Stimulated activated naive CD8-positive, alpha-beta T cell treated with anti-CD3 and anti-CD28 coated beads, Interleukin-15, Interleukin-2, amounts not matched to agents 100 ng/mL and 50 ng/mL, for 24 hours (primary cell): ENCODE measurements around the gene RASSF9.

ENCODE experiments used
- H3K27ac Mint-ChIP-seq: one replicate; pipeline ENCODE4 v1.8.0; 2021; ENCODE audit warnings: mild to moderate bottlenecking, mixed read lengths
- H3K27me3 Mint-ChIP-seq: one replicate; pipeline ENCODE4 v1.8.0; 2021; ENCODE audit warnings: mixed read lengths
- H3K36me3 Mint-ChIP-seq: one replicate; pipeline ENCODE4 v1.8.0; 2021; ENCODE audit warnings: low read depth, mixed read lengths
- H3K4me1 Mint-ChIP-seq: one replicate; pipeline ENCODE4 v1.8.0; 2021; ENCODE audit warnings: low read depth, mixed read lengths
- H3K4me3 Mint-ChIP-seq: one replicate; pipeline ENCODE4 v1.8.0; 2021; ENCODE audit warnings: mild to moderate bottlenecking, mixed read lengths
- H3K9me3 Mint-ChIP-seq: one replicate; pipeline ENCODE4 v1.8.0; 2021; ENCODE audit warnings: mixed read lengths

Gene RASSF9

DNA sequence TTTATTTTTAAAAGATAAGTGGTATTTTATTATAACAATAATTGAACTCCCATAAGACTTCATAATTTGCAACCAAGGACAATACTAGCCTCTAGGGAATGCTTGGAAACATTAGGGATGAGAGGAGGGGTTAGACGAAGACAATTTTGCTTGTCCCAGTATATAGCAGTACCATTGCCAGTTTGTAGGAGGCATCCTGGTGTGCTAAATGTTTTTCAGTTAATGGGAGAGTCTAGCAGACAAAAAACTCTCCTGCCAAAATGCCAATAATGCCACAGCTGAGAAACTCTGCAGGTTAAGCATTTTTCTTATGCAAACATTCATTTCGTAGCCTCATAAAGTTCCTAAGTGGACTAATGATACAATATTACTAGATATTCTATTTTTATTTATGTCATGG is 38.1 kb downstream of the RASSF9 start:
- no peak overlapping the region for H3K4me3 Mint-ChIP-seq
- H3K27ac Mint-ChIP-seq = no peak overlapping the region
- H3K9me3 Mint-ChIP-seq = no peaks in the 10 kb centered on the region
- no peaks in the 10 kb centered on the region for H3K27me3 Mint-ChIP-seq
- H3K36me3 Mint-ChIP-seq = no peaks in the 10 kb centered on the region
- no peaks in the 10 kb centered on the region for H3K4me1 Mint-ChIP-seq

DNA sequence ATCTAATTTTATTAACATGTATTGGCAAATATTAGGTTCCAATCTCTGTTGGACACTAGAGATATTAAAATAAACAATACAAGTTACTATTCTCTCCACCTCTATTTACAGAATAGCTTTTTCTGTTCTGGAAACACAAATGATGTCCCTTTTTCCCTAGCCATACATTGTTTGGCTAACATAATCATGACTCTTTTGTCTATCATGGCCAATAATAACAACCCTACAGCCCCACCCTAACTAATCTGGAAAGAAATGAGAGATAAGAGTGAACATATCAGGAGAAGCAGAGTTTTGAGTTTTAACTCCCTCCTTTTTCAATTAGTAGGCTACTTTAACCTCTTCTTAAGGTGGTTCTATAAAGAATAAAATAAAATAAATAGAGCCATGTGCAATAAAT is 40.2 kb downstream of the RASSF9 start:
- no peaks in the 10 kb centered on the region for H3K4me1 Mint-ChIP-seq

DNA sequence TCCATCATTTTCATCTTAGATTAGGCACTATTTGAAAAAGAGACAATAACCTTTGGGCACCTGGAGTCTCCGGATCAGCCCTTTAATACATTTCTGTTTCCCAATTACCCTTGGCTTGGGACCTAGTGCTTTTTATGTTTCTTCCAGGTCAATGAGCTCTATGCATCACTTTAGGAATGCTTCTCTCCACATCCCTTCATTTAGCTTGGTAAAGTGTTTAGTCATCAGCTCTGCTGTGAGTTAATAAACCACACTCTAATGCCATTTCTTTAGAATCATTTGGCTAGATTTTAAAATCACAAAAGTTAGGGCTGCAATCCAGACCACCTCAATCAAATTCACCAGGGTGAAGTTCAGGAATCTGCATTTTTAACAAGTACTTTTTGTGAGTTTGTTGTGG is 41.7 kb downstream of the RASSF9 start:
- Mint-ChIP-seq H3K27me3 (no peaks in the 10 kb centered on the region), H3K9me3 (no peaks in the 10 kb centered on the region), H3K27ac (no peak overlapping the region), H3K36me3 (no peaks in the 10 kb centered on the region), H3K4me3 (no peak overlapping the region), H3K4me1 (no peaks in the 10 kb centered on the region)

More for the DNA sequence above, 40.2 kb downstream of the RASSF9 start:
- H3K9me3 Mint-ChIP-seq = no peaks in the 10 kb centered on the region
- H3K36me3 Mint-ChIP-seq = no peaks in the 10 kb centered on the region
- H3K4me3 Mint-ChIP-seq = no peak overlapping the region
- no peak overlapping the region for H3K27ac Mint-ChIP-seq
- no peaks in the 10 kb centered on the region for H3K27me3 Mint-ChIP-seq

DNA sequence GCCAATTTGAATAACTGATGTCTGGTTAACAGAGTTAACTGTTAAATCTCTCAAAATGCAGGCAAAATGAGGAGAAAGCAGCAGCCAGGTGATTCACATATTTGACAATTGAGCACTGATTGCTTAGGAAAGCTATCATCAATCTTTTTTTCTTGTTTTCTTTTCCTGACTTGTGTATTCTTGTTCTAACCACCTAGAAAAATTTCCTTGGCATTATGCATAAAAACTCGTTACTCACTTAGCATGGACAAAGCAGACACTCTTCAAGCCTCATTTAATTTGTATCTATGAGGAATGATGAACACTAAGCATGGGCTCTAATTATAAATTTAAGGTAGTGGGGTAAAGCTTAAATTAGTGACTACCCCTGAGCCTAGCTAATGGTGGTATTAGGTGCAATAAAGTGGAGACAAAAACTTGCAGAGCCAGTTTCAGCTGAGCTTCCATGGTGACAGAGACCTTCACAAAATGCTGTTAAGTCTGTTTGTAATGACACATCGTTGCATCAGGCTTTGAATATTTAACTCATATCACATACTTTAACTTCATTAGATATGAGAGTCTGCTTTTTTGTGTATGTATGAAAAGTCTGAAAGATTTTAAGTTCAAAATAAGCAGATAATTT is 52.0 kb downstream of the RASSF9 start:
- no peak overlapping the region for H3K4me3 Mint-ChIP-seq
- no peak overlapping the region for H3K27ac Mint-ChIP-seq
- no peaks in the 10 kb centered on the region for H3K4me1 Mint-ChIP-seq
- H3K9me3 Mint-ChIP-seq = peaks cover 3% of the 10 kb centered on the region
- H3K36me3 Mint-ChIP-seq = no peaks in the 10 kb centered on the region
- H3K27me3 Mint-ChIP-seq = no peaks in the 10 kb centered on the region

DNA sequence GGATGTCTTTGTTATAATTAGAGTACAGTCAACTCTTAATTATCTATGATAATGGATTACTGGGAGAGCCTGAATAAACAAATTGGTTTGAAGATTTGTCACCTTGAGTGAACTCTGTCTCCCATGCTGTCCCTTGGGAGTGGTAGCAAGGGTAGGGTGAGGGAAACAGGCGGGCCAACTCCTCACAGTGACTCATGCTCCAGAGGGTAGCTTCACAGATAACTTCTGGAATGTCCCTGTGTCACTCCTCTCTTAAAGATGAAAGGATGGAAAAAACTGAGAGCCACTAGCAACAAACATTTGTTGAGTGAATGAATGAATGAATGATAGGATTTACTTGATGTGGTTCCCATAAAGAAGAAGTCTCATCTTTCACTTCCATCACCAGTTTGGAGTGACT is 53.5 kb downstream of the RASSF9 start:
- no peaks in the 10 kb centered on the region for H3K27me3 Mint-ChIP-seq
- H3K27ac Mint-ChIP-seq = no peak overlapping the region
- no peaks in the 10 kb centered on the region for H3K4me1 Mint-ChIP-seq
- H3K9me3 Mint-ChIP-seq = no peaks in the 10 kb centered on the region
- no peak overlapping the region for H3K4me3 Mint-ChIP-seq
- no peaks in the 10 kb centered on the region for H3K36me3 Mint-ChIP-seq

DNA sequence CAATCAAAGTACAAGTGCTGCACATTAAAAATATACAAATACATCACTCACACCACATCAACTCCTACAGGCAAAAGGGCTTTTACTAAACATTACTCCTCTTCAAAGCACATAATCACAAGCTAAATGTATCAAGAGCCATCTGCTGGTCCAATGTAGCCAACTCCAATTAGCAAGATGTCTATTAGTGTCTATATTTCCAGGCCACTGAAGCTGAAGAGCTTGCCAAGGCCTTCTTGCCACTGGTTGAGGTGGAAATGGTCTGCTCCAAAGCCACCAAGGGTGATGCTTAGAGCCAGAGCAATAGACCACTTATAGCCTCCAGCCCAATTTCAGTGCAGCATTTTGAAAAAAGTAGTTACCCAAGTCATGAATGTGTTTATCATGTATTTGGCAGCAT is 54.4 kb downstream of the RASSF9 start:
- no peaks in the 10 kb centered on the region for H3K27me3 Mint-ChIP-seq
- H3K36me3 Mint-ChIP-seq = no peaks in the 10 kb centered on the region

DNA sequence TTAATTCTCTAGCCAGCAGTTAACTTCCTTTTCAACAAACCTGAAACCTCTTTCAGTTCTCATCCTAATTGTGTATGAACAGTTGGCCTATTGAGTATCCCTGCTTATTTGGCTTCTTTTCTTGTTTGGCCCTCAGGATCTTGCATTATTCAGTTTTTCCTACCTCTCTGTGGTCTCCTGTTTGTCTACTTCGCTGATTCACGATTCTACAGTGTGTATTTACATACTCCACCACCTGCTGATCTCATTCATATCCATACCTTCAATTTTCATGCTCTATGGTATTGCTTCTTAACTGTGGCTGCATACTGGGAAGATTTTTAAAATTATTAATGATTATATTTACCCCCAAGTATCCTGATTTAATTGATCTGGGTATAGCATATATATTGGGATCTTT is 56.4 kb downstream of the RASSF9 start:
- Mint-ChIP-seq H3K27ac (no peak overlapping the region), H3K4me1 (no peaks in the 10 kb centered on the region), H3K27me3 (no peaks in the 10 kb centered on the region), H3K4me3 (no peak overlapping the region), H3K9me3 (peaks cover 3% of the 10 kb centered on the region), H3K36me3 (no peaks in the 10 kb centered on the region)

More for the DNA sequence above, 54.4 kb downstream of the RASSF9 start:
- Mint-ChIP-seq H3K27ac (no peak overlapping the region), H3K4me1 (no peaks in the 10 kb centered on the region), H3K4me3 (no peak overlapping the region), H3K9me3 (no peaks in the 10 kb centered on the region)

DNA sequence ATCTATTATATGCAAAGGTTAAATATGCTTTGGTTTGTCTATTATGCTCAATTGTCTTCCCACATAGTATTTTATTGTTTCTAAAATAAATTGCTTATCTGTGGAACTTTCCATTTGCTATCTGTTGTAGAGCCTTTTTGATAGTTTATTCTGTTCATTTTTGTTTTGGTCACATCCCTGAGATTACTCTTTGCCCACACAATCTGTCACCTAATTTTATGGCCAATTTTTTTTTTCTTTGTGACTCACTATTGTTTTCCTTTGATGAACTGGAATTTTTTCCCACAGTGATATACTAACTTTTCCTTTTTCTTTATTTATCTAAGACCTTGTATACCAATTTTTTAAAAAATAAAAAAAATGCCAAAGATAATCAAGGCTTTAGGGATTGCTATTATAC is 61.1 kb downstream of the RASSF9 start:
- Mint-ChIP-seq H3K4me1 (no peaks in the 10 kb centered on the region), H3K27ac (no peak overlapping the region), H3K27me3 (no peaks in the 10 kb centered on the region), H3K4me3 (no peak overlapping the region), H3K36me3 (no peaks in the 10 kb centered on the region), H3K9me3 (peaks cover 10% of the 10 kb centered on the region)

DNA sequence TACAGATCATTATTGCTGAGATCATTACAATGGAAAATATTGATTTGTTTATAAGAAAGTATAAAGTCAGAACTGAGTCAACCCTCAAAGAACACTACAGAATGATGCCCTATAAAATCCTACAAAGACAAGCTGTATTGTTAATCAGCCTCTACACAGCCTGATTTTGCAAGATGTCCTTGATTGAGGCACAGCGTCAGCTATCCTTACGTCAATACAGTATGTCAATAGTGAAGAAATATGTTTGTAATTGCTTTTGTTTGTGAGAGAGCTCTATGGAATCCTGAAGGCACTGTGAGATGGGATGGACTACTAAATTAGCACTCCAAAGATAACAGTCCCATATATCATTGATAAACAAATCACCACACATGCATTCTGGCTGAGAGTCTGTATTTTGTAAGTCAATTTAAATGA is 70.7 kb downstream of the RASSF9 start:
- Mint-ChIP-seq H3K27me3 (no peaks in the 10 kb centered on the region), H3K9me3 (no peaks in the 10 kb centered on the region), H3K4me1 (no peaks in the 10 kb centered on the region), H3K36me3 (no peaks in the 10 kb centered on the region), H3K27ac (no peak overlapping the region), H3K4me3 (no peak overlapping the region)

DNA sequence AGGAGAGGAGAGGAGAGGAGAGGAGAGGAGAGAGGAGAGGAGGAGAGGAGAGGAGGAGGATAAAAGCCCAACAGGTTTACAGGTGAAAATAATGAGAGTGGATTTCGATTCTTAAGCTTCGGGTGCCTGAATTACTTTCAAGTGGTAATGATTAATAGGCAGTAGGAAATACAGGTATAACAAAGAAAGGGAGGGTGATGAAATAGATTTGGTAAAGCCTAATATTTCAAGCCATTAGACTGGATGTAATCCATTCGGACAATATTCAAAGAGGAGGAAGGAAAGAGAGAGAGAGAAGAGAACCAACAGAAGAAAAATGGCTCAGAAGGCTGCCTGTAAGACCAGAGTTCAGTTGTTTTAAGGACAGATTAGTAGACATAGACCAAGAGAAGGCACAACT is 76.6 kb downstream of the RASSF9 start:
- Mint-ChIP-seq H3K4me1 (no peaks in the 10 kb centered on the region), H3K27ac (no peak overlapping the region), H3K9me3 (peaks cover 10% of the 10 kb centered on the region), H3K27me3 (no peaks in the 10 kb centered on the region), H3K36me3 (no peaks in the 10 kb centered on the region), H3K4me3 (no peak overlapping the region)

DNA sequence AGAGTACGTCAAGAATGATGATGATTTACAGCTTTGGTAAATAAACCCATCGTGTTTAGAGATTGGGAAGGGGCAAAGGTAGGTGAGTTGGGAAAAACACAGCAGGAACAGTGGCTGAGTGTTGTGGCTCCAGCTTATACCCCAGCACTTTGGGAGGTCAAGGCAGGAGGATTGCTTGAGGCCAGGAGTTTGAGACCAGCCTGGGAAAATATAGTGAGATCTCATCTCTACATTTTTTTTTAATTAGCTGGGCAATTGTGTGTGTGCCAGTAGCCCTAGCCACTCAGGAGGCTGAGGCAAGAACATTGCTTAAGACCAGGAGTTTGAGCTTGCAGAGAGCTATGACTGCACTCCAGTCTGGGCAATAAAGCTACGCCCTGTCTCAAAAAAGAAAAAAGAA is 77.1 kb downstream of the RASSF9 start:
- no peaks in the 10 kb centered on the region for H3K36me3 Mint-ChIP-seq
- H3K27me3 Mint-ChIP-seq = no peaks in the 10 kb centered on the region
- no peaks in the 10 kb centered on the region for H3K4me1 Mint-ChIP-seq
- H3K4me3 Mint-ChIP-seq = no peak overlapping the region
- peaks cover 12% of the 10 kb centered on the region for H3K9me3 Mint-ChIP-seq
- no peak overlapping the region for H3K27ac Mint-ChIP-seq

DNA sequence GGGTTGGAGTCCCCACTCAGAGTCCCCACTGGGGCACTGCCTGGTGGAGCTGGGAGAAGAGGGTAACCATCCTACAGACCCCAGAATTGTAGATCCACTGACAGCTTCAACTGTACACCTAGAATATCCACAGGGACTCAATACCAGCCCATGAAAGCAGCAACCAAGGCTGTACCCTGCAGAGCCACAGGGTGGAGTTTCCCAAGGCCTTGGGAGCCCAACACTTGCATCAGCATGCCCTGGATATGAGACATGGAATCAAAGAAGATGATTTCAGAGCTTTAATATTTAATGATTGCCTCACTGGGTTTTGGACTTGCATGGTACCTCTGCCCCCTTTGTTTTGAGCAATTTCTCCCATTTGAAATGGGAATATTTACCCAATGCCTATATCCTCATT is 80.4 kb downstream of the RASSF9 start:
- Mint-ChIP-seq H3K4me1 (no peaks in the 10 kb centered on the region), H3K27me3 (no peaks in the 10 kb centered on the region), H3K36me3 (no peaks in the 10 kb centered on the region), H3K9me3 (peaks cover 12% of the 10 kb centered on the region), H3K27ac (no peak overlapping the region), H3K4me3 (no peak overlapping the region)
